AG04450 (cell line): ENCODE results near the gene CWC22. TPM values are rescaled to one million over a fixed set of nuclear protein-coding genes. Genes with fewer than 3 reads are reported as not detected.

Source experiments
- CTCF ChIA-PET: fragments of 300-600, 350-600 bp; formaldehyde crosslinking; extraction: SDS; loops from one replicate; lab custom pipeline; 2022; ENCODE audit warnings: antibody characterized with exemption, inconsistent platforms; lab: Charles Lee
- POLR2A ChIA-PET: fragments of 350-600 bp; formaldehyde crosslinking; extraction: SDS; loops from one replicate; lab custom pipeline; 2021; ENCODE audit warnings: antibody characterized with exemption, inconsistent platforms; lab: Yijun Ruan, JAX
- DNase-seq: peaks from one replicate; pipeline ENCODE4 v3.0.0-alpha.2; 2011; ENCODE audit warnings: low read depth, low spot score
- H3K27ac ChIP-seq: one replicate; pipeline ENCODE4 v1.5.1; 2012; ENCODE audit warnings: low read depth, low read length, control low read depth
- H3K27me3 ChIP-seq: one replicate; pipeline ENCODE4 v1.6.0; 2012; ENCODE audit warnings: low read length; ENCODE audit not compliant: control insufficient read depth, insufficient read depth
- H3K4me3 ChIP-seq: 2 replicates; pipeline ENCODE4 v1.5.1; 2011; ENCODE audit warnings: mild to moderate bottlenecking, low read depth, low read length, control low read depth
- H3K9me3 ChIP-seq: 2 replicates; pipeline ENCODE4 v1.5.1; 2012; ENCODE audit warnings: low read length; ENCODE audit not compliant: control insufficient read depth, insufficient read depth
- polyA plus RNA-seq: library from polyadenylated mRNA; depleted of rRNA; stranded (reverse); fragments of >200 nt; gene quantifications from 2 replicates; pipeline ENCODE4 v1.2.3, GENCODE V29; 2011
- TF ChIP-seq, protein P1 (sequence below): IDR thresholded peaks from 2 replicates; pipeline ENCODE4 v1.5.1; 2011; ENCODE audit warnings: low read depth, low read length, control low read depth, inconsistent platforms

The CWC22 gene
- polyA plus RNA-seq, 1 experiment, result 6.0 TPM

DNA sequence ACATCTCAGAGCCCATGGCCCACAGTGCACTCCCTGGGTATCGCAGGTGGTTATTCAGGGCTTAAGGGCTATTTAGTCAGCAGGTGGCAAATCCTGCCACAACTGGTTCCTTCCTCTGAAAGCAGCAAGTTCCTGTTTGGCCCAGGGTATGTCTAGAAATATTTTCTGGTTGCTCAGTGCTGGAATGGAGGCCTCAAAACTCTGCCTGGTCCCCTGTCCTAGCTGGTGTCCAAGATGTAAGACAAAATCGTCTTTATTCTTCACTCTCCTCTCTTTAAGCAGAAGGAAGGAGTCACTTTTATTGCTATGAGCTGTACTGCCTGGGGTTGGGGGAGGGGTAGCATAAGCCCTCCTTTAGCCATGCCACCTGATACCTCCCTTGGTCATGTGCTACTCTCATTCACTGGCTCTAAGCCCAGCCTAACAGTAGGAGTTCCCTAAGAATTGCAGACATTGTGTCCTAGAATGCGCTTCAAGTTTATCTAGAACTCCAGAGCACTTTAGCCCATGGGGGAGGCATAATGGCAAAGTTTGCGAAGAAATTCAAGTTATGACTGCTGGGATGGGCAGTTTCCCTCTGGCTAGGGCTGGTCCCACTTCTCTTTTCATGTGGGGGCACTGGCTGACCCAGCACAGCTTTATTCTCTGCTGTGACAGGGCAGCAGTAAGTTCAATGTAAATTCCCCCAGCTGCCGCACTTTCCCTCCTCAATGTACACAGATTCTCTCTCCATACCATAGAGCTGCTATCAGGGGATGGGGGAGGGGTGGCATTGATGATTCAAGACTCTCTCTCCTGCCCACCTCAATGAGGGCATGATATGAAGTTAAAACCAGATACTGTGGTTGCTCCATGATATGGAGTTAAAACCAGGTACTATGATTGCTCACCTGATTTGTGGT lies 27.1 kb upstream of the CWC22 start:
- ChIA-PET CTCF (no interaction called here), POLR2A (no interaction called here)
- Histone ChIP-seq H3K4me3 (no peak overlapping the region), H3K9me3 (no peaks in the 10 kb centered on the region), H3K27ac (no peak overlapping the region), H3K27me3 (no peaks in the 10 kb centered on the region)
- DNase-seq, result peak; percentile 15
- TF ChIP-seq, protein P1, sequence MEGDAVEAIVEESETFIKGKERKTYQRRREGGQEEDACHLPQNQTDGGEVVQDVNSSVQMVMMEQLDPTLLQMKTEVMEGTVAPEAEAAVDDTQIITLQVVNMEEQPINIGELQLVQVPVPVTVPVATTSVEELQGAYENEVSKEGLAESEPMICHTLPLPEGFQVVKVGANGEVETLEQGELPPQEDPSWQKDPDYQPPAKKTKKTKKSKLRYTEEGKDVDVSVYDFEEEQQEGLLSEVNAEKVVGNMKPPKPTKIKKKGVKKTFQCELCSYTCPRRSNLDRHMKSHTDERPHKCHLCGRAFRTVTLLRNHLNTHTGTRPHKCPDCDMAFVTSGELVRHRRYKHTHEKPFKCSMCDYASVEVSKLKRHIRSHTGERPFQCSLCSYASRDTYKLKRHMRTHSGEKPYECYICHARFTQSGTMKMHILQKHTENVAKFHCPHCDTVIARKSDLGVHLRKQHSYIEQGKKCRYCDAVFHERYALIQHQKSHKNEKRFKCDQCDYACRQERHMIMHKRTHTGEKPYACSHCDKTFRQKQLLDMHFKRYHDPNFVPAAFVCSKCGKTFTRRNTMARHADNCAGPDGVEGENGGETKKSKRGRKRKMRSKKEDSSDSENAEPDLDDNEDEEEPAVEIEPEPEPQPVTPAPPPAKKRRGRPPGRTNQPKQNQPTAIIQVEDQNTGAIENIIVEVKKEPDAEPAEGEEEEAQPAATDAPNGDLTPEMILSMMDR, result no peak

DNA sequence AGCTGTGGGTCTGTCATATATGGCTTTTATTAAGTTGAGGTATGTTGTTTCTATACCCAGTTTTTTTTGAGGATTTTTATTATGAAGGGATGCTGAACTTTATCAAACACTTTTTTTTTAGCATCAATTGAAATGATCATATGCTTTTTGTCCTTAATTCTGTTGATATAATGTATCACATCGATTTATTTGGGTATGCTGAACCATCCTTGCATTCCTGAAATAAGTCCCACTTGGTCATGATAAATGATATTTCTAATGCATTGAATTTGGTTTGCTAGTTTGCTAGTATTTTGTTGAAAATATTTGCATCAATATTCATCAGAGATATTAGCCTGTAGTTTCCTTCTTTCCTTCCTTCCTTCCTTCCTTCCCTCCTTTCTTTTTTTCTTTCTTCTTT lies 22.5 kb upstream of the CWC22 start:
- H3K9me3 ChIP-seq, result no peaks in the 10 kb centered on the region
- H3K27ac ChIP-seq, result no peak overlapping the region
- ChIA-PET POLR2A (no interaction called here), CTCF (no interaction called here)
- TF ChIP-seq, protein P1, result no peak
- H3K27me3 ChIP-seq, result no peaks in the 10 kb centered on the region
- no peak for DNase-seq
- H3K4me3 ChIP-seq, result no peak overlapping the region

DNA sequence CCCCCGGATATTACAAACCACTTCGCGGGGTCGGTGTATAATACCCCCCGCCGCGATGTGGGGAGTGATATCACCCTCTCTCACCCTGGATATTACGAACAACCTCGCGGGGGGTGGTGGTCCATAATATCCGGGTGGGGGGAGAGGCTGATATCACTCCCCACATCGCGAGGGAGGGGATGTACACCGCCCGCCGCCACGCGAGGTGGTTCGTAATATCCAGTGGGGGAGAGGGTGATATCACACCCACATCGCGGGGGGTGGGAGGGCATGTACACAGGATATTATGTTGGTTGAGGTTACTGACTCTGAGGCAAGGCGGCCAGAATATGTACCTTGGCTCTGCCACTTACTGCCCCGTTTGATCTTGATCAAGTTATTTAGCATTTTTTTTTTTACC lies 14.8 kb upstream of the CWC22 start:
- POLR2A ChIA-PET, result no interaction called here
- DNase-seq, result no peak
- H3K4me3 ChIP-seq, result no peak overlapping the region
- no peak overlapping the region for H3K27ac ChIP-seq
- no peaks in the 10 kb centered on the region for H3K27me3 ChIP-seq
- CTCF ChIA-PET, result no interaction called here
- TF ChIP-seq, protein P1, result no peak
- no peaks in the 10 kb centered on the region for H3K9me3 ChIP-seq

DNA sequence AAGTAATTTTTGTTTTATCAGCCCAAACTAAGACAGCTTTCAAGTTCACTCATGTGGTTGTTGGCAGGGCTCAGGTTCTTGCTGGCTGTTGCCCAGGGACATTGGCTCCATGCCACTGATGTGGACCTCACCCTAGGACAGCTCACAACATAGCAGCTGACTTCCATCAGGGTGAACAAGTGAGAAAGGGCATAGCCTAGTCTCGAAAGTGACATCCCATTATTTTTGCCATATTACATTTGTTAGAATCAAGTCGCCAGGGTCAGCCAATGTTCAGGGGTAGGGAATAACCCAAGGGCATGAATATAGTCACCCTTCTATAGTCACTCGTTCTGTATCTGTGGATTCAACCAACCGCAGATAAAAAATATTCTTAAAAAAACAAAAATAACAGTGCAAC lies 10.7 kb upstream of the CWC22 start:
- Histone ChIP-seq H3K9me3 (no peaks in the 10 kb centered on the region), H3K27me3 (no peaks in the 10 kb centered on the region), H3K4me3 (no peak overlapping the region), H3K27ac (no peak overlapping the region)
- no peak for DNase-seq
- TF ChIP-seq, protein P1, result no peak
- ChIA-PET CTCF (no interaction called here), POLR2A (no interaction called here)

GRCh38 chr2:180016937-180017336 lies 9.8 kb upstream of the CWC22 start:
- no peaks in the 10 kb centered on the region for H3K27me3 ChIP-seq
- TF ChIP-seq, protein P1, result no peak
- ChIA-PET POLR2A (no interaction called here), CTCF (no interaction called here)
- DNase-seq, result no peak
- no peak overlapping the region for H3K4me3 ChIP-seq
- H3K27ac ChIP-seq, result no peak overlapping the region
- H3K9me3 ChIP-seq, result no peaks in the 10 kb centered on the region
